NB4 (cell line): ENCODE data around the gene OPCML.

ENCODE experiments used
- DNase-seq: peaks from one replicate; pipeline ENCODE4 v3.0.0; 2010; ENCODE audit warnings: low read depth
- H3K4me3 ChIP-seq: one replicate; pipeline ENCODE4 v1.5.1; 2011; ENCODE audit warnings: mild to moderate bottlenecking, low read depth, low read length, moderate library complexity
- CTCF ChIP-seq: IDR thresholded peaks from one replicate; pipeline ENCODE4 v1.5.1; 2012; ENCODE audit warnings: low read depth, low read length
- MAX ChIP-seq: IDR thresholded peaks from 2 replicates; pipeline ENCODE4 v1.6.1; 2011; ENCODE audit warnings: low read depth, low read length
- MYC ChIP-seq: IDR thresholded peaks from 2 replicates; pipeline ENCODE4 v1.6.1; 2011; ENCODE audit warnings: low read depth, low read length
- POLR2A ChIP-seq: IDR thresholded peaks from 2 replicates; pipeline ENCODE4 v1.6.1; 2011; ENCODE audit warnings: mild to moderate bottlenecking; ENCODE audit not compliant: insufficient read length; ENCODE audit errors: extremely low read depth

OPCML gene

GRCh38 chr11:133501643-133502539 is 30.4 kb downstream of the OPCML start:
- TF ChIP-seq MYC (no peak), POLR2A (no peak), CTCF (no peak)
- H3K4me3 ChIP-seq = no peak overlapping the region
- DNase-seq = no peak

GRCh38 chr11:133500936-133501335 is 31.4 kb downstream of the OPCML start:
- no peak overlapping the region for H3K4me3 ChIP-seq
- DNase-seq = no peak
- TF ChIP-seq POLR2A = no peak
- no peak for TF ChIP-seq MYC
- no peak for TF ChIP-seq CTCF
- TF ChIP-seq MAX = no peak

- TF ChIP-seq POLR2A (no peak), MAX (no peak), MYC (no peak), CTCF (no peak)
- no peak overlapping the region for H3K4me3 ChIP-seq
- DNase-seq = no peak
Measured at GRCh38 chr11:133500435-133500834, 31.9 kb downstream of the OPCML start.

- no peak for DNase-seq
- no peak overlapping the region for H3K4me3 ChIP-seq
- no peak for TF ChIP-seq CTCF
- TF ChIP-seq POLR2A = no peak
- no peak for TF ChIP-seq MYC
- TF ChIP-seq MAX = no peak
Measured at GRCh38 chr11:133498969-133499368, 33.3 kb downstream of the OPCML start.

- DNase-seq = no peak
- no peak overlapping the region for H3K4me3 ChIP-seq
- TF ChIP-seq POLR2A (no peak), MAX (no peak), CTCF (no peak), MYC (no peak)
Measured at GRCh38 chr11:133497477-133498140, 34.7 kb downstream of the OPCML start.
